ENCODE results near the gene CCDC47. TPM values are rescaled to one million over a fixed set of nuclear protein-coding genes. Genes with fewer than 3 reads are reported as not detected.

Gene CCDC47
- total RNA-seq (100 to 1,000 TPM in 3 of 10 donors, 10 to 100 TPM in 7; 76.7 to 153 (median 90.6) TPM), polyA plus RNA-seq (10 to 100 TPM; 32.0 to 86.7 TPM)
- long read RNA-seq, donor 1, transcript CCDC47-201 (13 exons, 3,466 nt): major isoform, 115 of 130 reads
- long read RNA-seq, donor 1, partial matches to known transcripts: 7 of 130 reads
- long read RNA-seq, donor 1, other reads (novel, unspliced or antisense): 7 of 130 reads
- long read RNA-seq, donor 2, transcript CCDC47-201 (13 exons, 3,466 nt): major isoform, 90 of 99 reads
- long read RNA-seq, donor 2, partial matches to known transcripts: 4 of 99 reads
- long read RNA-seq, donor 2, other reads (novel, unspliced or antisense): 2 of 99 reads
- long read RNA-seq, donor 3, transcript CCDC47-201 (13 exons, 3,466 nt): major isoform, 492 of 601 reads
- long read RNA-seq, donor 3, transcript CCDC47-204 (12 exons, 1,719 nt): minor isoform, 16 of 601 reads
- long read RNA-seq, donor 3, partial matches to known transcripts: 70 of 601 reads
- long read RNA-seq, donor 3, other reads (novel, unspliced or antisense): 22 of 601 reads

GRCh38 chr17:63773272-63774140 is at the start of gene CCDC47:
CCDC47 (minus strand) TSS chr17:63773597; CDS start chr17:63766175, 7,422 bp downstream.
- TF ChIP-seq CTCF (IDR thresholded peaks at IDR 0.05): no peak
- Histone ChIP-seq H3K9me3 (no peaks in the 10 kb centered on the region), H3K27me3 (no peaks in the 10 kb centered on the region), H3K4me3 (peak within 1 kb of the TSS; percentile 67 to 99 (median 92)), H3K4me1 (peaks cover 0 to 74% (median 67%) of the 10 kb centered on the region in 9 donors), H3K27ac (peak within 1 kb of the TSS; percentile 81 to 99 (median 96)), H3K36me3 (peaks cover 0 to 45% (median 0%) of the 10 kb centered on the region in 9 donors)
- ATAC-seq: peak; percentile 94 to 97 (median 97)
- DNase-seq: peak; percentile 97 to 99
- WGBS, 2 donors: 0 to 1% methylated on average over 74 of the region's 74 CpGs
- intact Hi-C loops (cut with DNase I): loop anchor here in 4 of 10 donors (1.0 to 10.0 kb wide), 3 partner anchors 32 to 69 kb away; partner anchors contain the start of genes FTSJ3 (in 2 of the 4), PSMC5 (in 2 of the 4), SMARCD2 (in 1 of the 4) and STRADA (in 1 of the 4)

- intact Hi-C loops (cut with DNase I): loop anchor here in 3 of 10 donors (10.0 kb wide), 2 partner anchors 48 to 682 kb away; partner anchors contain the start of genes CCDC47 (in 2 of the 3), DDX42 (in 2 of the 3), CEP95 (in 1 of the 3) and DDX5 (in 1 of the 3)
- no peak overlapping the region for H3K4me3 ChIP-seq
- H3K27ac ChIP-seq: no peak overlapping the region
- peaks cover 0 to 26% (median 20%) of the 10 kb centered on the region in 9 donors for H3K4me1 ChIP-seq
- no peak for TF ChIP-seq CTCF (IDR thresholded peaks at IDR 0.05)
- DNase-seq: no peak
- peaks cover 4 to 85% (median 75%) of the 10 kb centered on the region in 9 donors for H3K36me3 ChIP-seq
- no peaks in the 10 kb centered on the region for H3K27me3 ChIP-seq
- no peak for ATAC-seq
- H3K9me3 ChIP-seq: no peaks in the 10 kb centered on the region
Measured at GRCh38 chr17:63822537-63822936, 49.1 kb upstream of the CCDC47 start.

- peak overlapping the region in 1 of 10 donors; percentile 10 for H3K27ac ChIP-seq
- ATAC-seq (no peak), DNase-seq (no peak)
- WGBS, 2 donors: 58 to 59% methylated on average over 6 of the region's 6 CpGs
- peaks cover 4 to 92% (median 83%) of the 10 kb centered on the region in 9 donors for H3K36me3 ChIP-seq
- no peak for TF ChIP-seq CTCF (IDR thresholded peaks at IDR 0.05)
- intact Hi-C loops (cut with DNase I): loop anchor here in 3 of 10 donors (10.0 kb wide), 2 partner anchors 47 to 683 kb away; partner anchors contain the start of genes CCDC47 (in 2 of the 3), DDX42 (in 2 of the 3), CEP95 (in 1 of the 3) and DDX5 (in 1 of the 3)
- no peaks in the 10 kb centered on the region for H3K9me3 ChIP-seq
- H3K27me3 ChIP-seq: no peaks in the 10 kb centered on the region
- H3K4me1 ChIP-seq: peaks cover 0 to 26% (median 19%) of the 10 kb centered on the region in 9 donors
- no peak overlapping the region for H3K4me3 ChIP-seq
Measured at GRCh38 chr17:63821804-63822203, 48.4 kb upstream of the CCDC47 start.
